Right atrium auricular region (tissue), 2 donors: ENCODE data around the gene OSBPL2. TPM values are rescaled to one million over a fixed set of nuclear protein-coding genes. Genes with fewer than 3 reads are reported as not detected.

Source experiments
- DNase-seq: peaks from one replicate; pipeline ENCODE4 v3.0.0-alpha.2; 2019; ENCODE audit warnings: low spot score
- H3K27ac ChIP-seq, 2 donors: fragments of 200-600 bp; sonication (generic); 1 replicate in 1 of 2; 2 replicates in 1 of 2; pipeline ENCODE4 v1.5.1; 2016 to 2019
- H3K27me3 ChIP-seq, 2 donors: fragments of 200-600 bp; sonication (generic); one replicate each; pipeline versions ENCODE4 v1.5.1 to v1.6.0; 2017 to 2019
- H3K36me3 ChIP-seq: fragments of 200-600 bp; sonication (generic); one replicate; pipeline ENCODE4 v1.5.1; 2016
- H3K4me1 ChIP-seq, 2 donors: fragments of 200-600 bp; sonication (generic); one replicate each; pipeline versions ENCODE4 v1.5.1 to v1.6.0; 2017 to 2019
- H3K4me3 ChIP-seq, 2 donors: fragments of 200-600 bp; sonication (generic); 1 replicate in 1 of 2; 2 replicates in 1 of 2; pipeline ENCODE4 v1.5.1; 2017 to 2019; ENCODE audit warnings: mild to moderate bottlenecking in 1 of 2, moderate library complexity in 1 of 2
- H3K9me3 ChIP-seq, 2 donors: fragments of 200-600 bp; sonication (generic); one replicate each; pipeline ENCODE4 v1.5.1; 2019
- total RNA-seq, 2 donors: library from RNA; depleted of rRNA; stranded (reverse); fragments of >200 nt; gene quantifications; one replicate each; pipeline ENCODE4 v1.1.0, GENCODE V29; 2016
- TF ChIP-seq, protein P1 (sequence below), 2 donors: fragments of 200-600 bp; sonication (generic); IDR thresholded peaks; one replicate each; pipeline ENCODE4 v1.5.1; 2019; ENCODE audit warnings: antibody characterized with exemption in 2 of 2

Gene OSBPL2
- total RNA-seq, 2 donors from 2014 or later: 27.2 to 29.6 TPM

DNA sequence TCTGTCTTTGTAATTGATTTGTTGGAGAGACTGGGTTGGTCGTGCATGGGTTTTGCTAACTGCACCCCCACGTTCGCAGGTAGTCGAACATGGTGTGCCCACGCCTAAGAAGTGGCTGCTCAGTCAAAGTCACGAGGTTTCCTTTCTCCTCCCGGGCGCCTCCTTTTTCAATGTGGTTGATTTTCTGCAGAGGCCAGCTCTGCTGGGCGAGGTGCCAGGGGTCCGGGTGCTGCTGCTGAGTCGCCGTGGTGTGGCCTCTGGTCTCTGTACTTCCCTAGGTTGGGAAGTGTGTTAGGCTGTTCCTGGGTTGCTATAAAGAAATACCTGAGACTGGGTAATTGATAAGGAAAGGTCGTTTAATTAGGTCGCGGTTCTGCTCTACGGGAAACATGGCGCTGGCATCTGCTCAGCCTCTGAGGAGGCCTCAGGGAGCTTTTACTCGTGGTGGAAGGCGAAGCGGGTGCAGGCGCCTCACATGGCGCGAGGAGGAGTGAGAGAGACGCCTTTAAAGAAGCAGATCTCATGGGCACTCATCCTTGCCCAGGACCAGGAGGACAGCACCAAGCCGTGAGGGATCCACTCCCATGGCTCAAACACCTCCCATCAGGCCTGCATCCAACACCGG is 14.1 kb downstream of the OSBPL2 start:
- Histone ChIP-seq H3K27me3 (no peaks in the 10 kb centered on the region), H3K9me3 (no peaks in the 10 kb centered on the region), H3K4me3 (no peak overlapping the region), H3K36me3 (peaks cover 14% of the 10 kb centered on the region), H3K27ac (no peak overlapping the region), H3K4me1 (peaks cover 0 to 11% of the 10 kb centered on the region in 2 donors)
- TF ChIP-seq, protein P1, sequence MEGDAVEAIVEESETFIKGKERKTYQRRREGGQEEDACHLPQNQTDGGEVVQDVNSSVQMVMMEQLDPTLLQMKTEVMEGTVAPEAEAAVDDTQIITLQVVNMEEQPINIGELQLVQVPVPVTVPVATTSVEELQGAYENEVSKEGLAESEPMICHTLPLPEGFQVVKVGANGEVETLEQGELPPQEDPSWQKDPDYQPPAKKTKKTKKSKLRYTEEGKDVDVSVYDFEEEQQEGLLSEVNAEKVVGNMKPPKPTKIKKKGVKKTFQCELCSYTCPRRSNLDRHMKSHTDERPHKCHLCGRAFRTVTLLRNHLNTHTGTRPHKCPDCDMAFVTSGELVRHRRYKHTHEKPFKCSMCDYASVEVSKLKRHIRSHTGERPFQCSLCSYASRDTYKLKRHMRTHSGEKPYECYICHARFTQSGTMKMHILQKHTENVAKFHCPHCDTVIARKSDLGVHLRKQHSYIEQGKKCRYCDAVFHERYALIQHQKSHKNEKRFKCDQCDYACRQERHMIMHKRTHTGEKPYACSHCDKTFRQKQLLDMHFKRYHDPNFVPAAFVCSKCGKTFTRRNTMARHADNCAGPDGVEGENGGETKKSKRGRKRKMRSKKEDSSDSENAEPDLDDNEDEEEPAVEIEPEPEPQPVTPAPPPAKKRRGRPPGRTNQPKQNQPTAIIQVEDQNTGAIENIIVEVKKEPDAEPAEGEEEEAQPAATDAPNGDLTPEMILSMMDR (IDR thresholded peaks at IDR 0.05): no peak
- no peak for DNase-seq

DNA sequence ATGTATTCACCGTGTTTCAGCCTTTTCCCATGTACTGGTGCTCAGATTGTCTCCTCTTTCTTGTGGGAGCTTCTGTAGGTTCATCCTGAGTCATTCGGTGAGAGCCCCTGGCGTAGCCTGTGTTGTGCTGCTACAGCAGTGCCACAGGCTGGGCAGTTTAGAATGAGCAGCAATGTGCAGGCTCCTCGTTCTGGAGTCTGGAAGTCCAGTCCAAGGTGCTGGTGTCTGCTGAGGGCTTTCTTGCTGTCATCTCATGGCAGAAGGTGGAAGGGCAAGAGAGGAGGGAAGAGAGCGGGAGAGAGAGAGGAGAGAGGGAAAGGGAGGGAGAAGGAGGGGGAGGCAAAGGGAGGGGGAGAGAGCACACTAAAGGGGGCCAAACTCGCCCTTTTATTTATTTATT is 15.1 kb downstream of the OSBPL2 start:
- TF ChIP-seq, protein P1 (IDR thresholded peaks at IDR 0.05): no peak
- Histone ChIP-seq H3K27ac (no peak overlapping the region), H3K36me3 (peaks cover 14% of the 10 kb centered on the region), H3K4me1 (peaks cover 0 to 15% of the 10 kb centered on the region in 2 donors), H3K9me3 (no peaks in the 10 kb centered on the region), H3K4me3 (no peak overlapping the region), H3K27me3 (no peaks in the 10 kb centered on the region)
- no peak for DNase-seq

DNA sequence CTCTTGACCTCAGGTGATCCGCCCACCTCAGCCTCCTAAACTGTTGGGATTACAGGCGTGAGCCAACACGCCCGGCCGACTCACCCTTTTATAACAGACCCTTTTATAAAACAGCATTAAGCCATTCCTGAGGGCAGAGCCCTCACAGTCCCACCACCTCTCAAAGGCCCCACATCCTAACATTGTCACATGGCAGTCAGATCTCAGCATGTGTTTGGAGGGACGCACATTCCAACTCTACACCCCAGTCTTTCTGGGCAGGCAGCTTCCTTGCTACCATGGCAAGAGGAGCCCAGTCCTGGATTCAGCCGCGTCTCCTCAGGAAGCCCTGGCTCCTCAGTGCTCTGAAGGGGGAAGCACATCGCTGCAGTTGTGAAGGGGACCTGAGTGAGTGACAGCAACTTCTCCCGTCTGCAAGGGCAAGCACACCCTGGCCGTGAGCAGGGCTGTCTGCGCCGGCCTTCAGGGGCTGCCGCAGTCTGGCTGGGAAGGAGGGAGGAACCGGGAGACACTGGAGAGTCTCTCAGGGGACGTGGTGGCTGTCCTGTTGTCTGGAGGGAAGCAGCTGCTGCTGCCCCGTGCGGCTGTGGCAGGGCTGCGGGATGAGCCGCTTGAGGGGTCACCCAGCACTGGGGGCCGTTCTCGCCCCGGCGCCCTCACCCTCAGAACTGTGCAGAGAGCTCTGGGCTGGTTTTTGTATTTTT is 15.9 kb downstream of the OSBPL2 start:
- DNase-seq: no peak
- TF ChIP-seq, protein P1 (IDR thresholded peaks at IDR 0.05): no peak
- Histone ChIP-seq H3K27me3 (no peaks in the 10 kb centered on the region), H3K27ac (no peak overlapping the region), H3K4me3 (no peak overlapping the region), H3K9me3 (no peaks in the 10 kb centered on the region), H3K4me1 (peaks cover 0 to 21% of the 10 kb centered on the region in 2 donors), H3K36me3 (peaks cover 14% of the 10 kb centered on the region)

DNA sequence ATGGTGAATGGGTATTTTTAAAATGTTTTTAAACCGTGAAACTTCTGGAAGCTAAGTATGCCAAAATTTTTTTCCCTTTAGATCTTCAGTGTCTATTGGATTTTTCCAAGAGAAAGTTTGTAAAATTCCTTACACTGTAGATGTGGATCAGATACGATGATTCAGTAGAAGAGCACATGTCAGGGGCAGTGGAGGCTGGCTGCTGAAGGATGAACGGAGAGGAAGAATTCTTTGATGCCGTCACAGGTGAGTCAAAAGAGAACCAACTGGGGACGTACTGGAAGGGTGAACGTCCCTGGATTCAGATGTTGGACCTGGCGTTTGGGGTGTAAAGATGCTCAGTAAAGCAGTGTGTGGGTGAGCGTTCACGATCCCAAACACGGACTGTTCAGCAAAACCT is 17.7 kb downstream of the OSBPL2 start:
- no peaks in the 10 kb centered on the region for H3K27me3 ChIP-seq
- no peak overlapping the region for H3K4me3 ChIP-seq
- no peaks in the 10 kb centered on the region for H3K9me3 ChIP-seq
- H3K4me1 ChIP-seq: peaks cover 0 to 23% of the 10 kb centered on the region in 2 donors
- no peak overlapping the region for H3K27ac ChIP-seq
- TF ChIP-seq, protein P1 (IDR thresholded peaks at IDR 0.05): no peak
- peaks cover 24% of the 10 kb centered on the region for H3K36me3 ChIP-seq
- DNase-seq: no peak

DNA sequence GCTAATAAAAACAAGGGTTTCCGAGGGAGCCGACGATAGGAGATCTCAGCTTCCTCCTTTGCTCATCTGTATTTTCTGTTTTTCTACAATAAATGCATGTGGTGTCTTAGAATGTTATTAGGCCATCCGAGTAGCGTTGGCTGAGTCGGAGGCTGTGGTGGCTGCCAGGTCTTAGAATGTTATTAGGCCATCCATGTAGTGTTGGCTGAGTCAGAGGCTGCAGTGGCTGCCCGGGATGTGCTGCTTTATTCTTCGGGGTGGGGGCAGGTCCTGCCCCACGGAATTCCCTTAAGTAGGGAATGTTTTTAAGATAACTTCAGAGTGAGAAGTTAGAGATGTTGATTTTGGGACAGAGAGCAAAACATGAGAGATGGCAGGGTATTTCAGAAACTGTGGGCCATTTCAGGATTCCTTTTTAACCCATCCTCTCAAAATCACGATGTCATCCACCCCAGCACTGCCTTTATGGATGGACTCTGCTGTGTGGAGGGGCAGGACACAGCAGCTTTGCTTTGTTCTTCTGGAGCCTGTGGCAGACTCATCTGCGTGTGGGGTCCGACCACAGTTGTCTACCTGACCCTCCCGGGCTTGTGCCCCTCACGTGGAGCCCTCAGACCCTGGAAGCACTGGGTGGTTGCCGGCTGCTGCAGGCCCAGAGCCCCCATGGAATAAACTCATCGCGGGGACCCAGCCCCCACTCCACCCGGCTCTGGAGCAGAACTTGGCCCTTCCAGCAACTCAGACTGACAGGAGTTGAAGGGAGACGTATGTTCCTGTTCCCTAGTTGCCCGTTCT is 20.4 kb downstream of the OSBPL2 start:
- Histone ChIP-seq H3K27ac (no peak overlapping the region), H3K27me3 (no peaks in the 10 kb centered on the region), H3K4me1 (peaks cover 0 to 23% of the 10 kb centered on the region in 2 donors), H3K4me3 (no peak overlapping the region), H3K36me3 (peaks cover 51% of the 10 kb centered on the region), H3K9me3 (no peaks in the 10 kb centered on the region)
- peak; percentile 68 for DNase-seq
- TF ChIP-seq, protein P1 (IDR thresholded peaks at IDR 0.05): no peak
